Measurements from ENCODE around the gene FBXL15.

Gene FBXL15

GRCh38 chr10:102398172-102399020, 22.2 kb upstream of the FBXL15 start:
- no peak for DNase-seq (ENCODE audit: low read depth)
- H3K4me3 ChIP-seq (ENCODE audit: low read length): no peak overlapping the region
- TF ChIP-seq CTCF (conservative IDR thresholded peaks at IDR 0.05; ENCODE audit: low read depth, low read length): no peak

- peak overlapping the region; percentile 53 for H3K4me3 ChIP-seq (ENCODE audit: low read length)
- peak; percentile 76 for TF ChIP-seq CTCF (conservative IDR thresholded peaks at IDR 0.05; ENCODE audit: low read depth, low read length)
- DNase-seq (ENCODE audit: low read depth): no peak
These were observed 21.2 kb upstream of the FBXL15 start for GRCh38 chr10:102399217-102400021.

- DNase-seq (ENCODE audit: low read depth): no peak
- H3K4me3 ChIP-seq (ENCODE audit: low read length): no peak overlapping the region
- no peak for TF ChIP-seq CTCF (conservative IDR thresholded peaks at IDR 0.05; ENCODE audit: low read depth, low read length)
These were observed 20.6 kb upstream of the FBXL15 start for GRCh38 chr10:102400076-102400475.

GRCh38 chr10:102400598-102401341, 19.9 kb upstream of the FBXL15 start:
- no peak for TF ChIP-seq CTCF (conservative IDR thresholded peaks at IDR 0.05; ENCODE audit: low read depth, low read length)
- no peak overlapping the region for H3K4me3 ChIP-seq (ENCODE audit: low read length)
- no peak for DNase-seq (ENCODE audit: low read depth)

GRCh38 chr10:102401342-102401654, 19.3 kb upstream of the FBXL15 start:
- DNase-seq (ENCODE audit: low read depth): no peak
- H3K4me3 ChIP-seq (ENCODE audit: low read length): no peak overlapping the region
- TF ChIP-seq CTCF (conservative IDR thresholded peaks at IDR 0.05; ENCODE audit: low read depth, low read length): no peak

GRCh38 chr10:102401735-102402511, 18.7 kb upstream of the FBXL15 start:
- TF ChIP-seq CTCF (conservative IDR thresholded peaks at IDR 0.05; ENCODE audit: low read depth, low read length): no peak
- H3K4me3 ChIP-seq (ENCODE audit: low read length): no peak overlapping the region
- no peak for DNase-seq (ENCODE audit: low read depth)
